ENCODE data around the gene ARHGEF28.

GRCh38 chr5:73673161-73673591 lies 47.2 kb downstream of the ARHGEF28 start:
- TF ChIP-seq SUZ12 (IDR thresholded peaks at IDR 0.05; ENCODE audit: extremely low read depth, insufficient read depth, insufficient read length) (no peak), YY1 (IDR thresholded peaks at IDR 0.05; ENCODE audit: insufficient read depth, insufficient read length) (no peak), ZNF274 (IDR thresholded peaks at IDR 0.05; ENCODE audit: low read depth, low read length) (no peak)
